ENCODE results near the gene CNTNAP5.

Gene CNTNAP5

GRCh38 chr2:124151691-124152090, 126.6 kb downstream of the CNTNAP5 start:
- H3K27ac ChIP-seq, result no peak overlapping the region
- no peak for TF ChIP-seq CTCF (conservative IDR thresholded peaks at IDR 0.05; ENCODE audit: low read depth)
- no peak for DNase-seq (ENCODE audit: low spot score)
- ChIA-PET POLR2A (ENCODE audit: low non-redundant PET) (no interaction called here), CTCF (no interaction called here)

GRCh38 chr2:124153713-124154112, 128.6 kb downstream of the CNTNAP5 start:
- DNase-seq (ENCODE audit: low spot score), result no peak
- no peak for TF ChIP-seq CTCF (conservative IDR thresholded peaks at IDR 0.05; ENCODE audit: low read depth)
- ChIA-PET POLR2A (ENCODE audit: low non-redundant PET) (no interaction called here), CTCF (no interaction called here)
- H3K27ac ChIP-seq, result no peak overlapping the region

- CTCF ChIA-PET, result interaction anchor here (0.6 kb wide), 1 partner anchor 359 kb away, joined by 5 read pairs; no protein-coding TSS in a partner anchor
- POLR2A ChIA-PET (ENCODE audit: low non-redundant PET), result no interaction called here
These were observed 134.1 kb downstream of the CNTNAP5 start for GRCh38 chr2:124159166-124159565.

GRCh38 chr2:124161542-124161941, 136.5 kb downstream of the CNTNAP5 start:
- POLR2A ChIA-PET (ENCODE audit: low non-redundant PET), result no interaction called here
- DNase-seq (ENCODE audit: low spot score), result no peak
- H3K27ac ChIP-seq, result no peak overlapping the region
- CTCF ChIA-PET, result no interaction called here
- TF ChIP-seq CTCF (conservative IDR thresholded peaks at IDR 0.05; ENCODE audit: low read depth), result no peak

More at GRCh38 chr2:124159166-124159565, 134.1 kb downstream of the CNTNAP5 start:
- DNase-seq (ENCODE audit: low spot score), result no peak
- TF ChIP-seq CTCF (conservative IDR thresholded peaks at IDR 0.05; ENCODE audit: low read depth), result no peak
- H3K27ac ChIP-seq, result no peak overlapping the region

DNA sequence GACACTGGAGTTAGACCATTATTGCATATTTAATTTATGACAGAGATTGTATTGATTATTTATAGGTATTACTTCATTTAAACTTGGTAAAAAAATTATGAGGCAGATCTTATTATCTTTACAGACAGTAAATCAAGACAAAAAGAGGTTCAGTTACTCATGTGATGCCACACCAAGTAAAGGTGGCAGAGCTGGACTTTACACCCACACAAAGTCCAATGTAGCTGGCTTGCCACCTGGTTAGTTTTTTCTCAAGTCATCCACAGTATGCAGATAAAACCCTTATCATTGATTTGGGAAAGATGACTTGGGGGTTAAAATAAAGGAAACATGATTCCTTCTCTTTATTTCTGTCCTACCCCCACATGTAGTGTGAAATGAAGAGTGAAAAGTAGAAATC, 137.2 kb downstream of the CNTNAP5 start:
- no peak for TF ChIP-seq CTCF (conservative IDR thresholded peaks at IDR 0.05; ENCODE audit: low read depth)
- CTCF ChIA-PET, result no interaction called here

DNA sequence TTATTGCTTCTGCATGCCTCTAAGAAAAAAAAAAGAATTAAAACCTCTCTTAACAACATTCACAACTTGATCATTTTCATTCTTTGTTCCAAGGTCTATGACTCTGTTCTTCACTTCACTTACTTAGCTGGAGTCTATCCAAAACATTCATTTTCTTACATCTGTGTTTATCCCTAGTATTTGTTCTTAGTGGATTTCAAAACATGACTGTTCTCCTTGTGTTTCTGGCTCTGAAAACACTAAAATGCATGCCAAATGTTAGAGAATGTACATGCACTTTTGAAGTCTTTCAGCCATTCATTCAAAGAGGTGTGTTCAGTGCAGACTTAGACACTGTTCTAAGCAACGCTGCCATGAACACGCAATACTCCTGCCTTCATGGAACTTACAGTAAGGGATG, 138.8 kb downstream of the CNTNAP5 start:
- H3K27ac ChIP-seq, result no peak overlapping the region
- ChIA-PET POLR2A (ENCODE audit: low non-redundant PET) (no interaction called here), CTCF (interaction anchor here (0.5 to 0.7 kb wide), 2 partner anchors 639 to 890 kb away, joined by 3 to 5 read pairs; no protein-coding TSS in a partner anchor)
- no peak for DNase-seq (ENCODE audit: low spot score)
- no peak for TF ChIP-seq CTCF (conservative IDR thresholded peaks at IDR 0.05; ENCODE audit: low read depth)

More for the DNA sequence above, 137.2 kb downstream of the CNTNAP5 start:
- DNase-seq (ENCODE audit: low spot score), result no peak
- POLR2A ChIA-PET (ENCODE audit: low non-redundant PET), result no interaction called here
- no peak overlapping the region for H3K27ac ChIP-seq

DNA sequence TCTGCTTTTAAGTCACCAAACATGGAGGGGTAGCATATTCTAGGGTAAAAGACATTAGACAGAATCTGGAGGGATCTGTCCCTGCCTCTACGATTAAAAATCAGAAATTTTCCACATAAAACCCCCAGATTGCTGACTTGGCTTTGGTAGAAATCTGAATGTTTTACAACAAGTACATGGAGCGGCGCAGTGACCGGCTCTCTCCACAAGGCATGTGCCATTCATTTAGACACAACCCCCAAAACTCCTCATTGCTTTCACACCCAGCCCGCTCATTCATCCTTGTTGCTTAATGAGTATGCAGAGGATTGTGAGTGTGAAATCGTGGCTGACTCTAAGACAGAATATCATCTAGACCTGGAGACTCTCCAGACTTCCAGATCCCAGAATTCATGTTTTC, 140.6 kb downstream of the CNTNAP5 start:
- CTCF ChIA-PET, result no interaction called here

More for the DNA sequence above, 140.6 kb downstream of the CNTNAP5 start:
- no peak for TF ChIP-seq CTCF (conservative IDR thresholded peaks at IDR 0.05; ENCODE audit: low read depth)
- POLR2A ChIA-PET (ENCODE audit: low non-redundant PET), result no interaction called here
- no peak overlapping the region for H3K27ac ChIP-seq
- DNase-seq (ENCODE audit: low spot score), result no peak
